Ishikawa (cell line): ENCODE data around the gene EGR2.

Experiments
- CEBPB ChIP-seq: IDR thresholded peaks from 2 replicates; pipeline ENCODE4 v1.6.1; 2012
- EP300 ChIP-seq: IDR thresholded peaks from 2 replicates; pipeline ENCODE4 v1.6.1; 2012; ENCODE audit warnings: borderline replicate concordance
- FOXM1 ChIP-seq: IDR thresholded peaks from 2 replicates; pipeline ENCODE4 v1.6.1; 2012; ENCODE audit warnings: low read depth, borderline replicate concordance
- NFIC ChIP-seq: IDR thresholded peaks from 2 replicates; pipeline ENCODE4 v1.6.1; 2012
- TAF1 ChIP-seq: IDR thresholded peaks from 2 replicates; pipeline ENCODE4 v1.6.1; 2012; ENCODE audit warnings: low read depth, mild to moderate bottlenecking
- TCF12 ChIP-seq: IDR thresholded peaks from 2 replicates; pipeline ENCODE4 v1.6.1; 2012; ENCODE audit warnings: low read depth
- TEAD4 ChIP-seq: IDR thresholded peaks from 2 replicates; pipeline ENCODE4 v1.6.1; 2012
- YY1 ChIP-seq: IDR thresholded peaks from 2 replicates; pipeline ENCODE4 v1.6.1; 2012; ENCODE audit warnings: low read depth
- TF ChIP-seq, protein P1 (sequence below): IDR thresholded peaks from 2 replicates; pipeline ENCODE4 v1.6.1; 2012
- TF ChIP-seq, protein P2 (sequence below): IDR thresholded peaks from 2 replicates; pipeline ENCODE4 v1.6.1; 2012; ENCODE audit warnings: low read depth, mild to moderate bottlenecking
- TF ChIP-seq, protein P3 (sequence below): IDR thresholded peaks from 2 replicates; pipeline ENCODE4 v1.6.1; 2012

DNA sequence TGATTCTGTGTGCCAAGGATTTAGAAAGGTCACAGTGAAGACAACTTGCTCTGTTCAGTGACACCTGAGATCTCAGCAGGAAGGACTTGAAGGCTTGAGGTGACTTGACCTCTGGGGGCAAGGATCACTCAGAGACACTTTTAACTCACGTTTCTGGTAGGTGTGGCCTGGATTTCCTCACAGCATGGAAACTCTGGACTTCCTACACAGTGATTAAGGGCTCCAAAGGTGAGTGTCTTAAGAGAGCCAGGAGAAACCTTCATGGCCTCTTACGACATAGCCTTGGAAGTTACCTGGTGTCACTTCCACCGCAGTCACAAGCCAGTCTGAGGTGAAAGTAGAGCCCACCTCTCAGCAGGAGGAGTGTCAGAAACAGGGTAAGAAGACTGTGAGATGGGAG lies 49.8 kb downstream of the EGR2 start:
- TF ChIP-seq CEBPB: no peak
- TF ChIP-seq YY1: no peak
- no peak for TF ChIP-seq TEAD4
- no peak for TF ChIP-seq FOXM1
- TF ChIP-seq, protein P1, sequence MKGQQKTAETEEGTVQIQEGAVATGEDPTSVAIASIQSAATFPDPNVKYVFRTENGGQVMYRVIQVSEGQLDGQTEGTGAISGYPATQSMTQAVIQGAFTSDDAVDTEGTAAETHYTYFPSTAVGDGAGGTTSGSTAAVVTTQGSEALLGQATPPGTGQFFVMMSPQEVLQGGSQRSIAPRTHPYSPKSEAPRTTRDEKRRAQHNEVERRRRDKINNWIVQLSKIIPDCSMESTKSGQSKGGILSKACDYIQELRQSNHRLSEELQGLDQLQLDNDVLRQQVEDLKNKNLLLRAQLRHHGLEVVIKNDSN: no peak
- no peak for TF ChIP-seq EP300
- no peak for TF ChIP-seq TAF1
- TF ChIP-seq NFIC: no peak
- TF ChIP-seq, protein P2, sequence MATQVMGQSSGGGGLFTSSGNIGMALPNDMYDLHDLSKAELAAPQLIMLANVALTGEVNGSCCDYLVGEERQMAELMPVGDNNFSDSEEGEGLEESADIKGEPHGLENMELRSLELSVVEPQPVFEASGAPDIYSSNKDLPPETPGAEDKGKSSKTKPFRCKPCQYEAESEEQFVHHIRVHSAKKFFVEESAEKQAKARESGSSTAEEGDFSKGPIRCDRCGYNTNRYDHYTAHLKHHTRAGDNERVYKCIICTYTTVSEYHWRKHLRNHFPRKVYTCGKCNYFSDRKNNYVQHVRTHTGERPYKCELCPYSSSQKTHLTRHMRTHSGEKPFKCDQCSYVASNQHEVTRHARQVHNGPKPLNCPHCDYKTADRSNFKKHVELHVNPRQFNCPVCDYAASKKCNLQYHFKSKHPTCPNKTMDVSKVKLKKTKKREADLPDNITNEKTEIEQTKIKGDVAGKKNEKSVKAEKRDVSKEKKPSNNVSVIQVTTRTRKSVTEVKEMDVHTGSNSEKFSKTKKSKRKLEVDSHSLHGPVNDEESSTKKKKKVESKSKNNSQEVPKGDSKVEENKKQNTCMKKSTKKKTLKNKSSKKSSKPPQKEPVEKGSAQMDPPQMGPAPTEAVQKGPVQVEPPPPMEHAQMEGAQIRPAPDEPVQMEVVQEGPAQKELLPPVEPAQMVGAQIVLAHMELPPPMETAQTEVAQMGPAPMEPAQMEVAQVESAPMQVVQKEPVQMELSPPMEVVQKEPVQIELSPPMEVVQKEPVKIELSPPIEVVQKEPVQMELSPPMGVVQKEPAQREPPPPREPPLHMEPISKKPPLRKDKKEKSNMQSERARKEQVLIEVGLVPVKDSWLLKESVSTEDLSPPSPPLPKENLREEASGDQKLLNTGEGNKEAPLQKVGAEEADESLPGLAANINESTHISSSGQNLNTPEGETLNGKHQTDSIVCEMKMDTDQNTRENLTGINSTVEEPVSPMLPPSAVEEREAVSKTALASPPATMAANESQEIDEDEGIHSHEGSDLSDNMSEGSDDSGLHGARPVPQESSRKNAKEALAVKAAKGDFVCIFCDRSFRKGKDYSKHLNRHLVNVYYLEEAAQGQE: no peak
- no peak for TF ChIP-seq TCF12
- TF ChIP-seq, protein P3, sequence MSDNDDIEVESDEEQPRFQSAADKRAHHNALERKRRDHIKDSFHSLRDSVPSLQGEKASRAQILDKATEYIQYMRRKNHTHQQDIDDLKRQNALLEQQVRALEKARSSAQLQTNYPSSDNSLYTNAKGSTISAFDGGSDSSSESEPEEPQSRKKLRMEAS: no peak
